GM13976 (cell line): ENCODE measurements around the gene RNF166.
A peak's percentile ranks its signal among the peaks of the same experiment; 100 is the strongest.

Experiments
- DNase-seq: peaks from one replicate; pipeline ENCODE4 v3.0.0; 2012; ENCODE audit warnings: low spot score
- in situ Hi-C: fragments of 300-500 bp; cut with MboI; formaldehyde crosslinking; loops from one replicate; pipeline ENCODE4 v1.12.0; 2022; ENCODE audit warnings: low sequenced_read_pairs, mixed read lengths, inconsistent platforms; ENCODE audit not compliant: unreplicated experiment
- TF ChIP-seq, protein P1 (sequence below): IDR thresholded peaks from 2 replicates; pipeline ENCODE4 v1.5.1; 2012; ENCODE audit warnings: borderline replicate concordance, mild to moderate bottlenecking; ENCODE audit not compliant: insufficient read depth; ENCODE audit errors: extremely low read depth, missing control alignments, control extremely low read depth

RNF166 gene

DNA sequence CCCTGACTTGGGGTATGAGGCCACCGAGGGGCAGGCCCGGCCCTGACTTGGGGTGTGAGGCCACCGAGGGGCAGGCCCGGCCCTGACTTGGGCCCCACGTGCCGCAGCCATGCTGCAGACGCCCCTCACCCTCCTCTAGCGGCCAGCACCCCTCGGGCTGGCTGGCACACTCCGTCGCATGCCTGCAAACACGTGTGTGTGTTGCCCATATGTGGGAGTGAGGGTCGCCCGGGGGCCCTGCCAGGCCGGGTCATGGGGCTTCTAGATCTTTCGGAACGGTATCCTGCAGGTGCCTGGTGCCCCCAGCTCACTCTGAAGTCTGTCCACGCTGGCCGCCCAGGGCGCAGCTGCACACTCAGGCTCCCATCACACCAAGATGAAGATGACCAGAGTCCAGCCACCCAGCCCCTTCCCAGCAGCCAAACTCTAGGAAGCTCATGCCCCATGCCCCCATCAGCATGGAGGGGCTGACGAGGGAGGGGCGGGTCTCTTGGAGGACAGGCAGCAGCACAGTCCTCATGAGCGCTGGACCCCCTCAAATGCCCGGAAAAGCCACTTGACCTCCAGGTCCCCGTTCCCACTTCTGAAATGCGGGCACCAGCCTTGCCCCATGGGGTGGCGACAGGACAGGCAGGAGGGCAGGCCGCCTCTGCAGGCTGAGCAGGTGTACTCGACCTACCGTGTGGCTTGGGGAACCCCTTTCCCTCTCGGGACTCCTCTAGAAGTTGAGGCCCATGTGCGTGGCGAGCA is 33.9 kb upstream of the RNF166 start:
- DNase-seq, result no peak
- TF ChIP-seq, protein P1, sequence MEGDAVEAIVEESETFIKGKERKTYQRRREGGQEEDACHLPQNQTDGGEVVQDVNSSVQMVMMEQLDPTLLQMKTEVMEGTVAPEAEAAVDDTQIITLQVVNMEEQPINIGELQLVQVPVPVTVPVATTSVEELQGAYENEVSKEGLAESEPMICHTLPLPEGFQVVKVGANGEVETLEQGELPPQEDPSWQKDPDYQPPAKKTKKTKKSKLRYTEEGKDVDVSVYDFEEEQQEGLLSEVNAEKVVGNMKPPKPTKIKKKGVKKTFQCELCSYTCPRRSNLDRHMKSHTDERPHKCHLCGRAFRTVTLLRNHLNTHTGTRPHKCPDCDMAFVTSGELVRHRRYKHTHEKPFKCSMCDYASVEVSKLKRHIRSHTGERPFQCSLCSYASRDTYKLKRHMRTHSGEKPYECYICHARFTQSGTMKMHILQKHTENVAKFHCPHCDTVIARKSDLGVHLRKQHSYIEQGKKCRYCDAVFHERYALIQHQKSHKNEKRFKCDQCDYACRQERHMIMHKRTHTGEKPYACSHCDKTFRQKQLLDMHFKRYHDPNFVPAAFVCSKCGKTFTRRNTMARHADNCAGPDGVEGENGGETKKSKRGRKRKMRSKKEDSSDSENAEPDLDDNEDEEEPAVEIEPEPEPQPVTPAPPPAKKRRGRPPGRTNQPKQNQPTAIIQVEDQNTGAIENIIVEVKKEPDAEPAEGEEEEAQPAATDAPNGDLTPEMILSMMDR, result no peak
- in situ Hi-C loops, result no loop called here

DNA sequence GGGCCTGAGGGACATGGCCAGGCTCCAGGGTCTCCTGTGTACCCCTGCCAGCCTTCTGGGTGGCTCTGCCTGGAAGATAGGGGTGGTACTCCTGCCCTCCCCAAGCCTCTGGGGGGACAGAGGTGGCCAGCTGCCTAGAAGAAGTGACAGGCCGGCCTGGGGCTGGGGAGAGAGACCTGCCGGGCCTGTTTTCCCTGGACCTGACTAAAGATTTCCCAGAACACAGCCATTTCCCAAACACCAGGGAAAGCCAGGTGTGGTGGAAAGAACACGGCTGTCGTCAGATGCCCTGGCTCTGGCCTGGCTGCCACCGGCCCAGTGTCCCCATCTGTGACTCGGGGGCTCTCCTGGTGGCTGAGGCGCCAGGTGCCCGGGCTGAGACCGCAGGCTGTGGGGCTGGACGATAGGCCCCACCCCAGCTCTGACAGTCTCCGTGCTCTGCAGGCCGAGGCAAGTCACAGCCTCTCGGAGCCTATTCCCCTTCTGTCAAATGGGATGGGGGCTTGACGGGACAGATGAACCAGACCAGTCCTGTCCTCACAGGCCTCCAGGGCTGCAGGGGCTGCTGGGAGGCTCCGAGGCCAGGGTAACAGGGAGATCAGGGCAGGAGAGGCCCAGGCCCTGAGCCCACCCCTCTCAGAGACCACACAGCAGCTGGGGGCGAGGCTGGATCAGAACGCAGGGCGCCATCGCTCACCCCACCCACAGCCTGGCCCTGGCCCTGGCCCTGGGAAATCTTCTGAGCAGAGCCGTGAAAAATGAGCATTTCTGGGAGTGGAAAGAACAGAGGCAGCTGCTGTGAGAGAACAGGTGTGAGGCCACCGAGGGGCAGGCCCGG is 33.1 kb upstream of the RNF166 start:
- TF ChIP-seq, protein P1, result no peak
- DNase-seq, result no peak
- in situ Hi-C loops, result no loop called here

DNA sequence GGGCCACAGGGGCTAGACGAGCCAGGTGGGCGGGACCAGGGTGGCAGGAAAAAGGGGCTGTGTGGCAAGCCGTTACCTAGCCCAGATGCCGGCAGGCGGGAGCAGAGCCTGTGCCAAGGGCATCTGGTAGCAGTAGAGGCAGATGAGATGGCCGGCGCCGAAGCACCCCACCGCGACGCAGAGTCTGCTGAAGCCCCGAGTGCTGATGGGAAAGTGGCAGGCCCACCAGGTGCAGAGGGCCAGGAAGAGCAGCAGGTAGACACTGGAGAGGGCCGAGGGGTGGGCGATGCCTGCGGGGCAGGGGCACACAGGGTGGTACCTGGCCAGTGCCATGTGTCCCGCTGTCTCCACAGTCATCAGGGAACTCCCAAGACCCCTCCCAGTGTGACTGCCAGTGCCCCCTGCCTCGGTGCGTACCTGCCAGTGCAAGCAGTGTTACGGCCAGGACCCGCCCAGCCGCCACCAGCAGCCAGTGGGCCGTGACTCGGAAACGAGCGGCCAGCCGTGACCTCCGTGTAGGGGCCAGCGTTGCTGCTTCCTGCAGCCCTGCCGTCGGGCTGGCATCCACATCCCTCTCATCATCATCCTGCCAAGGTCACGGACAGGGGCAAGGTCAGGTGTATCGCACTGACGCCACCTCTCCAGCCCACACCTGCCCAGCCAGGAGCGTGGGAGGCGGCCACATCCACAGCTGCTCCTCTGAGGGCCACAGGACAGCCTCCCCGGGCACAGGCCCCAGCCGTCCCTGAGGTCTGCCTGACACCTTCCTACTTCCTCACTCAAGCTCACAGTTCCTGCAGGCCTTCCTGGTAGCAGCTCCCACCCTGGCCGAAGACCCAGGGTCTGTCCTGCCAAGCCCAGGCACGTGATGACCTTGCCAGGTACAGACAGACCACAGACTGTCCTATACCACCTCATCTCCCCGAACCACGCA is 32.2 kb upstream of the RNF166 start:
- TF ChIP-seq, protein P1, result no peak
- DNase-seq, result no peak
- in situ Hi-C loops, result no loop called here

DNA sequence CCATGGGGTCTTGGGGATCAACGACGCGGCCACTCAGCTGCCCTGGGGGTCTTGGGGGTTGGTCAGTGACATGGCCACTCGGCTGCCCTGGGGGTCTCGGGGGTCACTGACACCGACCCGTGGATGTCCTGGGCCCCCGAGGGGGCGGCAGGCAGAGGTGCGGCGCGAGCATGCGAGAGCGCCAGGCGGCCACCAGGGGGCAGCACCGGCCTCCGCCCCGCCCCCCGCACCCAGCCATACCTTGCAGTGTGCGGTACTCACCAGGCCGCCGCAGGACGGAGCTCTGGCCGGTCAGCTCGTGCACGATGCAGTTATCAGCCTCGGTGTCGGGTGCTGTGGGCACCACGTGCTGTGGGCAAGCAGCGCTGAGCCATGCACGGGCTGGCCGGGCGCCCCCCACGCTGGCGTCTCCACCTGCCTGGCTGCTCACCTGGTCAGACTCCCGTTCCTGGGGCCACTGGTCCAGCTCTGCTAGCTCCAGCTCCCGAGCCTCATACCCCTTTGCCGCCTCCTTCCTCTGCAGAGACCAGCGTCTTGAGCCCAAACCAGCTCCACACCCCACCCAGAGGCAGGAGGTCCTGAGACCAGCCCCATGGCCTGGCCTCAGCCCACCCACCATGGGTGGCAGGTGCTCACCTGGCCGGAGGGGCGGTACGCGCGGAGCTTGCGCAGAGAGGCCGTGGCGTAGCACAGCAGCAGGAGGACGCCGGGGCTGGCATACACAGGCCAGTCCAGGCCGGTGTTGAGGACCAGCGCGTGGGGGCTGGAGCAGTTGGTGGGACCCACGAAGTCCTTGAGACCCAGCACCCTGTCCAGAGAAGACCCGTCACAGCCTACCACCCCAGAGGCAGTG is 31.3 kb upstream of the RNF166 start:
- in situ Hi-C loops, result no loop called here
- DNase-seq, result peak; percentile 92
- TF ChIP-seq, protein P1, result peak; percentile 96

DNA sequence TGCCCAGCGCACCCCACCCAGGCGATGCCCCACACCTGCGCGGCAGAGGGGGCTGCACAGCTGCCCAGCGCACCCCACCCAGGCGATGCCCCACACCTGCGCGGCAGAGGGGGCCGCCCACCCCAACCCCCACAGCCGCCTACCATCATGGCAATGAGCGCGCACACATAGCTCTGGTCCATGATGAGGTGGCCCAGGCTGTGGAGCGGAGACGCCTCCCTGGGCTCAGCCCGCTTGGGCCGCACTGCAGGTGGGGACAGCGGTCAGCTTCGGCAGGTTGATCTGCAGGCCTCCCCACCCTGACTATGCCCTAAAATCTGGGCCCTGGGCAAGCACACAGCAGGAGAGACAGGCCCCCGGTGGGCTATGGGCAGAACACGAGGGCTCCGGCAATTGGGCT is 30.3 kb upstream of the RNF166 start:
- no peak for DNase-seq
- in situ Hi-C loops, result no loop called here
- TF ChIP-seq, protein P1, result no peak
